ENCODE measurements around the gene PDIA5.

DNA sequence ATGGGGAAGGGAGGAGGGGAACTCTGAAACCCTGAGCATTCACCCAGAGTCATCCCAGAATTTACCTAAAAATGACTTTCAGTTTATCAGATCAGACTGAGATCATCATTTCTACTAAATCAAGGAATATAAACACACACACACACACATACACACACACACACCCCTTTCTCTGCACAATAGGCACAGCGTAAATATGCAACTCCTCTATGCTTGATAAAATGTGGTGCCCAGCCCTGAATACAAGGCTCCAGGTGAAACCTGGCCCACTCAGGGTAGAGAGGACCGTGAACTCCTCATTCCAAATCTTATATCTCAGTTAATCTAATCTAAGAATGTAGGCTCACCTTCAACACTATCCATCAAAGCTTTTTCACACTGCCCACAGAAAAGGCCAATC is 103.1 kb downstream of the PDIA5 start:
- TF ChIP-seq, protein P1, sequence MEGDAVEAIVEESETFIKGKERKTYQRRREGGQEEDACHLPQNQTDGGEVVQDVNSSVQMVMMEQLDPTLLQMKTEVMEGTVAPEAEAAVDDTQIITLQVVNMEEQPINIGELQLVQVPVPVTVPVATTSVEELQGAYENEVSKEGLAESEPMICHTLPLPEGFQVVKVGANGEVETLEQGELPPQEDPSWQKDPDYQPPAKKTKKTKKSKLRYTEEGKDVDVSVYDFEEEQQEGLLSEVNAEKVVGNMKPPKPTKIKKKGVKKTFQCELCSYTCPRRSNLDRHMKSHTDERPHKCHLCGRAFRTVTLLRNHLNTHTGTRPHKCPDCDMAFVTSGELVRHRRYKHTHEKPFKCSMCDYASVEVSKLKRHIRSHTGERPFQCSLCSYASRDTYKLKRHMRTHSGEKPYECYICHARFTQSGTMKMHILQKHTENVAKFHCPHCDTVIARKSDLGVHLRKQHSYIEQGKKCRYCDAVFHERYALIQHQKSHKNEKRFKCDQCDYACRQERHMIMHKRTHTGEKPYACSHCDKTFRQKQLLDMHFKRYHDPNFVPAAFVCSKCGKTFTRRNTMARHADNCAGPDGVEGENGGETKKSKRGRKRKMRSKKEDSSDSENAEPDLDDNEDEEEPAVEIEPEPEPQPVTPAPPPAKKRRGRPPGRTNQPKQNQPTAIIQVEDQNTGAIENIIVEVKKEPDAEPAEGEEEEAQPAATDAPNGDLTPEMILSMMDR (IDR thresholded peaks at IDR 0.05): no peak
- TF ChIP-seq POLR2A (IDR thresholded peaks at IDR 0.05): no peak

All from testis (tissue), 2 donors.